GM12875 (cell line): ENCODE data around the gene POGLUT2.

Source experiments
- H3K4me3 ChIP-seq: one replicate; pipeline ENCODE4 v1.5.1; 2011; ENCODE audit warnings: low read depth, low read length, control low read depth
- TF ChIP-seq, protein P1 (sequence below): IDR thresholded peaks from 2 replicates; pipeline ENCODE4 v1.5.1; 2011; ENCODE audit warnings: low read depth, mild to moderate bottlenecking, control low read depth, inconsistent platforms, low read length, moderate library complexity, borderline replicate concordance; ENCODE audit not compliant: insufficient read depth

POGLUT2 gene

DNA sequence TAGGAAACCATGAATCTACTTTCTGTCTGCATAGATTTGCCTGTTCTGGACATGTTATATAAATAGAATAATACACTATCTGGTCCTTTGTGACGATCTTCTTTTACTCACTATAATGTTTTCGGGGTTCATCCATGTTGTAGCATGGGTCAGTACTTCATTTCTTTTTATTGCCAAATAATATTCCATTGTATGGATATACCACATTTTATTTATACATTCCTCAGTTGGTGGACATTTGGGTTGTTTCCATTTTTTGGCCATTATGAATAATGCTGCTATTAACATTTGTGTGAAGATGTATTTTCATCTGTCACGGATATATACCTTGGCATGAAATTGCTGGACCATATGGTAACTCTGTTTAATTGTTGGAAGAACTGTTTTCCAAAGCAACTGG, 6.9 kb upstream of the POGLUT2 start:
- TF ChIP-seq, protein P1, sequence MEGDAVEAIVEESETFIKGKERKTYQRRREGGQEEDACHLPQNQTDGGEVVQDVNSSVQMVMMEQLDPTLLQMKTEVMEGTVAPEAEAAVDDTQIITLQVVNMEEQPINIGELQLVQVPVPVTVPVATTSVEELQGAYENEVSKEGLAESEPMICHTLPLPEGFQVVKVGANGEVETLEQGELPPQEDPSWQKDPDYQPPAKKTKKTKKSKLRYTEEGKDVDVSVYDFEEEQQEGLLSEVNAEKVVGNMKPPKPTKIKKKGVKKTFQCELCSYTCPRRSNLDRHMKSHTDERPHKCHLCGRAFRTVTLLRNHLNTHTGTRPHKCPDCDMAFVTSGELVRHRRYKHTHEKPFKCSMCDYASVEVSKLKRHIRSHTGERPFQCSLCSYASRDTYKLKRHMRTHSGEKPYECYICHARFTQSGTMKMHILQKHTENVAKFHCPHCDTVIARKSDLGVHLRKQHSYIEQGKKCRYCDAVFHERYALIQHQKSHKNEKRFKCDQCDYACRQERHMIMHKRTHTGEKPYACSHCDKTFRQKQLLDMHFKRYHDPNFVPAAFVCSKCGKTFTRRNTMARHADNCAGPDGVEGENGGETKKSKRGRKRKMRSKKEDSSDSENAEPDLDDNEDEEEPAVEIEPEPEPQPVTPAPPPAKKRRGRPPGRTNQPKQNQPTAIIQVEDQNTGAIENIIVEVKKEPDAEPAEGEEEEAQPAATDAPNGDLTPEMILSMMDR: no peak
- no peak overlapping the region for H3K4me3 ChIP-seq

DNA sequence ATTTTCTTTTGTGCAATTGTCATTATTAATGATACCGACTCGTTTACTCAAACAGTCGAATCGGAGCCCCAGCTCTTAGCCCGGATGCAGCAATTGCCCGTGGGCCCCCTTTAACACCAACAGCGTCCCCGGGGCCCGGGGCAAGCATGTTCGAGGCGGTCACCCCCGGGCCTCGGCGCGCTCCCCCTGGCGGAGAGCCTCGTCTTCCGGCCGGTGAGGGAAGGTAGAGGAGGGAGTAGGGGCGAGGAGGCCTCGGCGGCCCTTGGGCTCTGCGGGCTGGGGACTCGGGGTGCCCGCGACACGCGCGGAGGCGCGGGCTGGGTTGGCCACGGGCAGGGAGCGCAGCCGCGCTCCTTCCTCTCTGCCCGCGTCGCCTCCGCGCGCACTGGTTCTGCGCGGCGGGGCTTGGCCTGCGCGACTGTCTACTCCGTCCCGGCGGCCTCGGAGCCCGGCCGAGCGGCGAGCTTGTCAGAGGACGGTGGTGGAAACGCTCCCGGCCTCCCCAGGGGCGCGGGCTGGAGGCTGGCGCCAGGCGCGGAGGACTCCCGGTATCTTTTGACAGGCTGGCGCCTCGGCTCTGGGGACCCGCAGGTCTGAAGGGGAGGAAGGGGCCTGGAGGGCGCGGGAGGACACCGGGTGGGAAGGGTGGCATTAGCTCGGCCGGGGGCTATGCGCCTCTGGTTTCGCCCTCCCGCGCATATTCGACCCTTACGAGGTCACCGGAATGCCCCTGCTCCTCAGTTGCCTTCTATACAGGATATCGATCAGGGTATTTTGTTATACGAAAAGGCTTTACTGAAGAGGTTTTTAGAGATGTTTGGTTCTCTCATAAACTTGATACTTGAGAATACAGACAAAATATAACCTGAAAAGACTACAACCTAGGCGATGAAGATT, 1.6 kb upstream of the POGLUT2 start:
- TF ChIP-seq, protein P1: peak; percentile 87
- peak overlapping the region; percentile 82 for H3K4me3 ChIP-seq

DNA sequence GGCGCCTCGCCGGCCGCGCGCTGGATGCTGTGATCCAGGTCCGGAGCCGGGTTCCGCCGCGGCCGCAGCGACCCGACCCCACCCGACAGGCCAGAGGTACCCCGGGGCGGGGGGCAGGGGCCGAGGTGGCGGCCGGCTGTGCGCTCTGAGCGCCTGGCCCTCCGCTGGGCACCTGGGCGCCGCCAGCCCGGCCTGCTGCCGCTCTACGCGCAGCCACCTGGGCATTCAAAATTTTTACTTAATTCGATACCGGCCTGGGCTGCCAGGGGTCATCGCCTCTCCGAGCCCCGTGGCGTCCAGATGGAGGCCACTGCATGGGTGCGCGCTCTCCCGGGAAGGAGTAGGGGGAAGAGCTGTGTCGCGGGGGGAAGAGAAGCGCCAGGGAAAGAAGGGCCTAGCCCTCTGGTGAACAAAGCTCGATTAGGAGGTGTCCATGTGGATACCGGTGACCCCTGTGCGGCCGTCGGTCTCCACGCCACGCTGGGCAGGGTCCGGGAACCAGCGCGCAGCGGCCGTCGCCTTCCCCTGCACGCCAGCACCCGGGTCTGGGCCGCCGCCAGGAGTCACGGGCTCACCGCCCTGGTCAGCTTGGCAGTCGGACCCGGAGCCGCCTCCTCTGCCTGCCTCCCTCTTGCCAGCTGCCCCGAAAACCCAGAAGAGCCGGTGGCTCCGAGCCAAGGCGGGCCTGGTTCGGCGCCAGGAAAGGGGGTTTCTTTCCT, 809 bp upstream of the POGLUT2 start:
- peak overlapping the region; percentile 82 for H3K4me3 ChIP-seq
- TF ChIP-seq, protein P1: no peak

DNA sequence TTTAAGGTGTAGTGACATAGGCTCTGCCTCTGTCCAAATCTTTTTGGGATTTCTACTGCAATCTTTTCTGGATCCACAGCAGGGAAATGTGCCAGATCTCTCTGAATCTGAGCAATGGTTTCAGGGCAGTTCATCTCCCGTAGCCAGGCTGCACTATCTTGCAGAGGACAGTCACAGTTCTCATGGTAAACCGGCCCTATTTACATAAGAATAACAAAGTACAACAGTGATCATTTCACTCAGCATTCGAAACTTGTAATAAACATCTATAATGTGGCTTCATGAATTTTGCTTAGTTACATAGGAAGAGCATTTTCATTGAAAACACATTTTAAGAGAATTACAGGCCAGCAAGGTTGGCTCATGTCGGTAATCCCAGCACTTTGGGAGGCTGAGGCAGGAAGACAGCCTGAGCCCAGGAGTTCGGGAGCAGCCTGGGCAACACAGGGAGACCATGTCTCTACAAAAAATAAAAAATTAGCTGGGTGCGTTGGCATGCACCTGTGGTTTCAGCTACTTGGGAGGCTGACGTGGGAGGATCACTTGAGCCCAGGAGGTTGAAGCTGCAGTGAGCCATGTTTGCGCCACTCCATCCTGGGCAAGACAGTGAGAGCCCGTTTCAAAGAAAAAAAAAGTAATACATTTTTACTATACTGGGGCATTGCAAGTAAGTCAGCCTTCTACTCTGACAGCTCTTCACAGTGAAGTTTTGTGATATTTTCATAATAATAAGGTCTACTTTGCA, 5.0 kb downstream of the POGLUT2 start:
- TF ChIP-seq, protein P1: no peak
- H3K4me3 ChIP-seq: no peak overlapping the region

DNA sequence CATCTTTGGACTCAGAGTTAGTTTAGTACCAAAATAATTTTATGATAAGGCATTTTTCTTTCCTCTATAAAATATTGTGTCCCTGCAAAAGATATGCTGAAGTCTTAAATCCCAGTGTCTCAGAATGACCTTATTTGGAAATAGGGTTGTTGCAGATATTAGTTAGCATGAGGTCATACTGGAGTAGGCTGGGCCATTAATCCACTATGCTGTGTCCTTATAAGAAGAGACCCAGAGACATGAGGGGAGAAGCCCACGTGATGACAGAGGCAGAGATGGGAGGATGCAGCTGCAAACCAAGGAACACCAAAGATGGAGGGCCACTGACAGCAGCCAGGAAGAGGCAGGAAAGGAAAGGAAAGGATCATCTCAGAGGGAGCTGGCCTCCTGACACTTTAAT, 6.4 kb downstream of the POGLUT2 start:
- TF ChIP-seq, protein P1: no peak
- H3K4me3 ChIP-seq: no peak overlapping the region

DNA sequence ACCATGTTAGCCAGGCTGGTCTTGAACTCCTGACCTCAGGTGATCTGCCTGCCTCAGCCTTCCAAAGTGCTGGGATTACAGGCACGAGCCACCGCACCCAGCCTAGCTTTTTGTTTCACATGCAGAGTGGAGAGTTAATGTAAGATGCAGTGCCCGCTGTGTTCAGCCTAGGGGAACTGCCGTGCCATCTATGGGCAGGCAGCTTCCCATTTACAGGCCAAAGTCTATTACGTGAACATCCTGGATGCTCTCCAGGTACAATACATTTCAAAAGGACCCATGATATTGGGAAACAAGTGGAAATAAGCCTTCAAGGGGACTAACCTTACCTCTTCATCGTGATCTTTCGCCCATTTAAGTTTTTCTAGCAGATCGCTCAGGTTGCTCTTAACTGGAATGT, 10.1 kb downstream of the POGLUT2 start:
- no peak overlapping the region for H3K4me3 ChIP-seq
- TF ChIP-seq, protein P1: no peak
